HepG2 (cell line): ENCODE data around the gene SZRD1. TPM values are rescaled to one million over a fixed set of nuclear protein-coding genes. Genes with fewer than 3 reads are reported as not detected.

Experiments used
- HCFC1 ChIP-seq: fragments of 150-350 bp; IDR thresholded peaks from 2 replicates; pipeline ENCODE4 v1.6.1; 2014; ENCODE audit warnings: low read depth, low read length
- IKZF1 ChIP-seq: fragments of 450-650 bp; IDR thresholded peaks from 2 replicates; pipeline ENCODE4 v1.7.1; 2016
- IRF1 ChIP-seq: sonication (generic); formaldehyde crosslinking; IDR thresholded peaks from 2 replicates; pipeline ENCODE4 v1.4.0; 2020; ENCODE audit warnings: low read depth, mild to moderate bottlenecking, missing genetic modification reagents
- JARID2 ChIP-seq: sonication (generic); formaldehyde crosslinking; IDR thresholded peaks from 2 replicates; pipeline ENCODE4 v1.8.1; 2023; ENCODE audit warnings: missing genetic modification reagents, inconsistent platforms; ENCODE audit not compliant: insufficient replicate concordance
- SNAPC2 ChIP-seq: sonication (generic); formaldehyde crosslinking; IDR thresholded peaks from 2 replicates; pipeline ENCODE4 v1.8.1; 2022; ENCODE audit warnings: mild to moderate bottlenecking, missing genetic modification reagents
- UBTF ChIP-seq: sonication (generic); formaldehyde crosslinking; IDR thresholded peaks from 2 replicates; pipeline ENCODE4 v1.4.0; 2020; ENCODE audit warnings: mild to moderate bottlenecking, missing genetic modification reagents
- ZBTB20 ChIP-seq: sonication (generic); formaldehyde crosslinking; IDR thresholded peaks from 2 replicates; pipeline ENCODE4 v1.8.1; 2023; ENCODE audit warnings: missing genetic modification reagents, low read depth, mild to moderate bottlenecking, borderline replicate concordance
- ZMYM3 ChIP-seq: sonication (generic); formaldehyde crosslinking; IDR thresholded peaks from 2 replicates; pipeline ENCODE4 v1.5.1; 2020; ENCODE audit warnings: mild to moderate bottlenecking, missing genetic modification reagents
- ZNF160 ChIP-seq: sonication (generic); formaldehyde crosslinking; IDR thresholded peaks from 2 replicates; pipeline ENCODE4 v1.8.0; 2022; ENCODE audit warnings: mild to moderate bottlenecking, inconsistent platforms, missing genetic modification reagents
- ZNF567 ChIP-seq: sonication (generic); formaldehyde crosslinking; IDR thresholded peaks from 2 replicates; pipeline ENCODE4 v1.8.1; 2023; ENCODE audit warnings: mild to moderate bottlenecking, missing genetic modification reagents, borderline replicate concordance
- polyA plus RNA-seq, 8 experiments: library from polyadenylated mRNA; depleted of rRNA in 3 of 8; stranded (reverse) in 7 of 8; unstranded in 1 of 8; fragments of >200 nt; fragmentation: Illumina TruSeq in 4 of 8; extraction: Trizol in 4 of 8; gene quantifications; 2 replicates each; pipeline versions ENCODE4 v1.2.1 to v1.2.3, GENCODE V29; 2011 to 2016; ENCODE audit warnings: low read depth in 4 of 8, missing spikeins in 1 of 8, mixed read lengths in 1 of 8; ENCODE audit not compliant: insufficient read depth in 1 of 8
- total RNA-seq, 5 experiments: library from RNA; depleted of rRNA; stranded (reverse); fragments of >200 nt; fragmentation: Illumina TruSeq; extraction: Trizol; gene quantifications; 2 replicates each; pipeline ENCODE4 v1.2.3, GENCODE V29; 2016; ENCODE audit warnings: low read depth in 1 of 5
- TF ChIP-seq, protein P1 (sequence below): sonication (generic); formaldehyde crosslinking; IDR thresholded peaks from 2 replicates; pipeline ENCODE4 v1.4.0; 2020; ENCODE audit warnings: missing genetic modification reagents, borderline replicate concordance
- TF ChIP-seq, protein P2 (sequence below): sonication (generic); formaldehyde crosslinking; IDR thresholded peaks from 2 replicates; pipeline ENCODE4 v1.4.0; 2020; ENCODE audit warnings: mild to moderate bottlenecking, missing genetic modification reagents, borderline replicate concordance

SZRD1 gene
- total and polyA plus RNA-seq, 2 of the 13 experiments (the other 11 are each of a cell fraction or from before 2014, with no cell fraction given): 28.5 to 41.4 TPM

DNA sequence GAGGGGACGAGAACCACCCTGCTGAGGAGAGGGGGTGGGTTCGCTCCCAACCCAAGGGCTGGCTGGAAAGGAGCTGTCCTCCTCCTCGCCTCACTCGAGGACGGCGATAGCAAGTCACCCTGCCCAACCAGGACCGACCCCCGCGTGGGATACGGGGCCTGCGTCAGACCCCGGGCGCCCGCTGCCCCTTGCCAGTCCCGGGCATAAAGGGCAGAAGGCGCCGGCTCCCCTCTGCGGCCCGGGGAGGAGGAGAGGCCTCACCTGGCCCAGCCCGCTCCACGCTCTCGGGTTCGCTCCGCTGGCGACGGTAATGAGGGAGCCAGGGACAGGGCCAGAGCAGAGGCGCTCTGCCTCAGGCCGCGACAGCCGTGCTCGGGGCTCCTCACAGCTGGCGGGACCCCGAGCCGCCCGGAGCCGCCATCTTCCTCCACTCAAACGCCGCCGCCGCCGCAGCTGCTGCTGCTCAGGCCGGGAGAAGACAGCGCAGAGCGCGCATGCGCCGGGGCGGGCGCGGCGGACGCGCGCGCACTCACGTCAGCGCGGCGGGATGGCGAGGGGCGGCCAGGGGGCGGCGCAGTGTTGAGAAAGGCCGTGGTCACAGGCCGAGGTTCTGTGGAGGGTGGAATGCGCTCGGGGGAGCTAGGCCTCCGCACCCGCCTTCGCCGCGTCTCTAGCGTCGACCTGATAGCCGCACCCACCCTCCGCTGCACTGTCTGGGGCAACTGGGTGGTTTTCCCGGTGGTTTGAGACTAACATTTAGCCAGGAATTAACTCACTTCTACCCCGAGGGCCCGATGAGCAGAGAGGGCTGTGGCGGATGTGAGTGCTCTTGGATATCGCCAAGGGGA is 14.8 kb upstream of the SZRD1 start, which contains the start of gene FBXO42 (continued):
- TF ChIP-seq, protein P1, sequence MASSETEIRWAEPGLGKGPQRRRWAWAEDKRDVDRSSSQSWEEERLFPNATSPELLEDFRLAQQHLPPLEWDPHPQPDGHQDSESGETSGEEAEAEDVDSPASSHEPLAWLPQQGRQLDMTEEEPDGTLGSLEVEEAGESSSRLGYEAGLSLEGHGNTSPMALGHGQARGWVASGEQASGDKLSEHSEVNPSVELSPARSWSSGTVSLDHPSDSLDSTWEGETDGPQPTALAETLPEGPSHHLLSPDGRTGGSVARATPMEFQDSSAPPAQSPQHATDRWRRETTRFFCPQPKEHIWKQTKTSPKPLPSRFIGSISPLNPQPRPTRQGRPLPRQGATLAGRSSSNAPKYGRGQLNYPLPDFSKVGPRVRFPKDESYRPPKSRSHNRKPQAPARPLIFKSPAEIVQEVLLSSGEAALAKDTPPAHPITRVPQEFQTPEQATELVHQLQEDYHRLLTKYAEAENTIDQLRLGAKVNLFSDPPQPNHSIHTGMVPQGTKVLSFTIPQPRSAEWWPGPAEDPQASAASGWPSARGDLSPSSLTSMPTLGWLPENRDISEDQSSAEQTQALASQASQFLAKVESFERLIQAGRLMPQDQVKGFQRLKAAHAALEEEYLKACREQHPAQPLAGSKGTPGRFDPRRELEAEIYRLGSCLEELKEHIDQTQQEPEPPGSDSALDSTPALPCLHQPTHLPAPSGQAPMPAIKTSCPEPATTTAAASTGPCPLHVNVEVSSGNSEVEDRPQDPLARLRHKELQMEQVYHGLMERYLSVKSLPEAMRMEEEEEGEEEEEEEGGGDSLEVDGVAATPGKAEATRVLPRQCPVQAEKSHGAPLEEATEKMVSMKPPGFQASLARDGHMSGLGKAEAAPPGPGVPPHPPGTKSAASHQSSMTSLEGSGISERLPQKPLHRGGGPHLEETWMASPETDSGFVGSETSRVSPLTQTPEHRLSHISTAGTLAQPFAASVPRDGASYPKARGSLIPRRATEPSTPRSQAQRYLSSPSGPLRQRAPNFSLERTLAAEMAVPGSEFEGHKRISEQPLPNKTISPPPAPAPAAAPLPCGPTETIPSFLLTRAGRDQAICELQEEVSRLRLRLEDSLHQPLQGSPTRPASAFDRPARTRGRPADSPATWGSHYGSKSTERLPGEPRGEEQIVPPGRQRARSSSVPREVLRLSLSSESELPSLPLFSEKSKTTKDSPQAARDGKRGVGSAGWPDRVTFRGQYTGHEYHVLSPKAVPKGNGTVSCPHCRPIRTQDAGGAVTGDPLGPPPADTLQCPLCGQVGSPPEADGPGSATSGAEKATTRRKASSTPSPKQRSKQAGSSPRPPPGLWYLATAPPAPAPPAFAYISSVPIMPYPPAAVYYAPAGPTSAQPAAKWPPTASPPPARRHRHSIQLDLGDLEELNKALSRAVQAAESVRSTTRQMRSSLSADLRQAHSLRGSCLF: no peak
- TF ChIP-seq ZNF567 (no peak), ZNF160 (CRISPR knock-in tag) (no peak; the same call in 1 of the 2 replicates), SNAPC2 (CRISPR knock-in tag) (peak; percentile 88), UBTF (CRISPR knock-in tag) (peak; percentile 90), JARID2 (CRISPR knock-in tag) (no peak), HCFC1 (no peak), IRF1 (no peak), ZBTB20 (CRISPR knock-in tag) (peak; percentile 24; the same call in 1 of the 2 replicates), ZMYM3 (CRISPR knock-in tag) (no peak), IKZF1 (no peak)
- TF ChIP-seq, protein P2, sequence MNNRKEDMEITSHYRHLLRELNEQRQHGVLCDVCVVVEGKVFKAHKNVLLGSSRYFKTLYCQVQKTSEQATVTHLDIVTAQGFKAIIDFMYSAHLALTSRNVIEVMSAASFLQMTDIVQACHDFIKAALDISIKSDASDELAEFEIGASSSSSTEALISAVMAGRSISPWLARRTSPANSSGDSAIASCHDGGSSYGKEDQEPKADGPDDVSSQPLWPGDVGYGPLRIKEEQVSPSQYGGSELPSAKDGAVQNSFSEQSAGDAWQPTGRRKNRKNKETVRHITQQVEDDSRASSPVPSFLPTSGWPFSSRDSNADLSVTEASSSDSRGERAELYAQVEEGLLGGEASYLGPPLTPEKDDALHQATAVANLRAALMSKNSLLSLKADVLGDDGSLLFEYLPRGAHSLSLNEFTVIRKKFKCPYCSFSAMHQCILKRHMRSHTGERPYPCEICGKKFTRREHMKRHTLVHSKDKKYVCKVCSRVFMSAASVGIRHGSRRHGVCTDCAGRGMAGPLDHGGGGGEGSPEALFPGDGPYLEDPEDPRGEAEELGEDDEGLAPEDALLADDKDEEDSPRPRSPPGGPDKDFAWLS: no peak
